ES-I3 (cell line): Measurements from ENCODE around the gene MAX.
"Not testable (repeated sequence)": the region's sequence is repeated elsewhere in the genome, so short reads cannot be mapped to it uniquely, and the experiment has no call there.

Experiments
- H3K36me3 ChIP-seq: 2 replicates; pipeline ENCODE4 v1.6.1; 2013; ENCODE audit warnings: mild to moderate bottlenecking, low read length, control low read depth, moderate library complexity; ENCODE audit not compliant: insufficient read depth
- H3K4me1 ChIP-seq: 2 replicates; pipeline ENCODE4 v1.6.1; 2013; ENCODE audit warnings: mild to moderate bottlenecking, control low read depth, low read length; ENCODE audit not compliant: insufficient read depth
- H3K9ac ChIP-seq: 2 replicates; pipeline ENCODE4 v1.6.1; 2013; ENCODE audit warnings: low read depth, mild to moderate bottlenecking, low read length, moderate library complexity
- H3K9me3 ChIP-seq: 2 replicates; pipeline ENCODE4 v1.6.1; 2013; ENCODE audit warnings: mild to moderate bottlenecking, low read length, moderate library complexity; ENCODE audit not compliant: control insufficient read depth, insufficient read depth

MAX gene

GRCh38 chr14:65095633-65096205 is 6.6 kb downstream of the MAX start:
- H3K4me1 ChIP-seq = no peaks in the 10 kb centered on the region
- no peak overlapping the region for H3K9ac ChIP-seq
- H3K36me3 ChIP-seq = peaks cover 34% of the 10 kb centered on the region
- H3K9me3 ChIP-seq = no peaks in the 10 kb centered on the region

GRCh38 chr14:65092349-65092748 is 10.0 kb downstream of the MAX start:
- Histone ChIP-seq H3K9me3 (peaks cover 17% of the 10 kb centered on the region), H3K36me3 (peaks cover 45% of the 10 kb centered on the region), H3K9ac (no peak overlapping the region), H3K4me1 (no peaks in the 10 kb centered on the region)

- not testable (repeated sequence) for H3K4me1 ChIP-seq, H3K9ac ChIP-seq
- peaks cover 54% of the 10 kb centered on the region for H3K36me3 ChIP-seq
- peaks cover 26% of the 10 kb centered on the region for H3K9me3 ChIP-seq
Observed at GRCh38 chr14:65087835-65088234, 14.5 kb downstream of the MAX start.

- H3K9ac ChIP-seq, H3K4me1 ChIP-seq: not testable (repeated sequence)
- Histone ChIP-seq H3K9me3 (peaks cover 26% of the 10 kb centered on the region), H3K36me3 (peaks cover 45% of the 10 kb centered on the region)
Observed at GRCh38 chr14:65086686-65087085, 15.6 kb downstream of the MAX start.

- Histone ChIP-seq H3K4me1 (no peaks in the 10 kb centered on the region), H3K9ac (no peak overlapping the region), H3K36me3 (peaks cover 37% of the 10 kb centered on the region), H3K9me3 (peaks cover 26% of the 10 kb centered on the region)
Observed at GRCh38 chr14:65084554-65085505, 17.5 kb downstream of the MAX start.

GRCh38 chr14:65082930-65083329 is 19.4 kb downstream of the MAX start:
- H3K9me3 ChIP-seq = peaks cover 15% of the 10 kb centered on the region
- H3K36me3 ChIP-seq = peaks cover 26% of the 10 kb centered on the region
- no peak overlapping the region for H3K9ac ChIP-seq
- H3K4me1 ChIP-seq = no peaks in the 10 kb centered on the region

GRCh38 chr14:65080960-65081747 is 21.2 kb downstream of the MAX start:
- Histone ChIP-seq H3K4me1 (no peaks in the 10 kb centered on the region), H3K36me3 (peaks cover 25% of the 10 kb centered on the region), H3K9me3 (peaks cover 3% of the 10 kb centered on the region; the same call in 1 of the 2 replicates), H3K9ac (no peak overlapping the region)

- H3K4me1 ChIP-seq = no peaks in the 10 kb centered on the region
- peaks cover 23% of the 10 kb centered on the region for H3K36me3 ChIP-seq
Observed at GRCh38 chr14:65079768-65080167, 22.5 kb downstream of the MAX start.

GRCh38 chr14:65079201-65079600 is 23.1 kb downstream of the MAX start:
- H3K4me1 ChIP-seq = no peaks in the 10 kb centered on the region

More at GRCh38 chr14:65079768-65080167, 22.5 kb downstream of the MAX start:
- no peak overlapping the region for H3K9ac ChIP-seq
- no peaks in the 10 kb centered on the region for H3K9me3 ChIP-seq

GRCh38 chr14:65077318-65077717 is 25.0 kb downstream of the MAX start:
- no peak overlapping the region for H3K9ac ChIP-seq
- peaks cover 16% of the 10 kb centered on the region for H3K36me3 ChIP-seq
- no peaks in the 10 kb centered on the region for H3K9me3 ChIP-seq
- no peaks in the 10 kb centered on the region for H3K4me1 ChIP-seq

More at GRCh38 chr14:65079201-65079600, 23.1 kb downstream of the MAX start:
- no peak overlapping the region for H3K9ac ChIP-seq
- H3K36me3 ChIP-seq = peaks cover 23% of the 10 kb centered on the region
- no peaks in the 10 kb centered on the region for H3K9me3 ChIP-seq

GRCh38 chr14:65075628-65076325 is 26.5 kb downstream of the MAX start:
- Histone ChIP-seq H3K4me1 (no peaks in the 10 kb centered on the region), H3K36me3 (peaks cover 16% of the 10 kb centered on the region), H3K9ac (no peak overlapping the region), H3K9me3 (no peaks in the 10 kb centered on the region)

GRCh38 chr14:65074449-65075150 is 27.7 kb downstream of the MAX start:
- Histone ChIP-seq H3K9me3 (no peaks in the 10 kb centered on the region), H3K4me1 (no peaks in the 10 kb centered on the region), H3K36me3 (peaks cover 16% of the 10 kb centered on the region), H3K9ac (no peak overlapping the region)

- Histone ChIP-seq H3K9ac (no peak overlapping the region), H3K9me3 (no peaks in the 10 kb centered on the region), H3K36me3 (peaks cover 16% of the 10 kb centered on the region), H3K4me1 (no peaks in the 10 kb centered on the region)
Observed at GRCh38 chr14:65073605-65074201, 28.6 kb downstream of the MAX start.
